Measurements from ENCODE around the gene ICAM2. TPM values are rescaled to one million over a fixed set of nuclear protein-coding genes. Genes with fewer than 3 reads are reported as not detected.

The ICAM2 gene
- total and polyA plus RNA-seq, 2 donors (not counting 1 experiment from before 2014, with no cell fraction given) = 48.7 to 149 TPM

- H2AFZ ChIP-seq (ENCODE audit: insufficient read depth, low read depth, low read length, poor library complexity, severe bottlenecking) = no peak overlapping the region
- H3K36me3 ChIP-seq (replicated peaks in 1 of 2; ENCODE audit: control extremely low read depth in 1 of 2, control insufficient read depth in 1 of 2, extremely low read depth in 1 of 2, insufficient read depth in 2 of 2, low read length in 1 of 2) = peaks cover 0 to 11% of the 10 kb centered on the region in 2 experiments
- no peak for DNase-seq
- no peak overlapping the region for H3K27ac Mint-ChIP-seq
- no peaks in the 10 kb centered on the region for H3K9me3 Mint-ChIP-seq (ENCODE audit: insufficient read depth)
- no peaks in the 10 kb centered on the region for H3K9me3 ChIP-seq (ENCODE audit: control extremely low read depth in 1 of 3, control insufficient read depth in 2 of 3, insufficient read depth in 1 of 3, low read length in 2 of 3)
- POLR2A ChIA-PET = no interaction called here
- H3K27ac ChIP-seq (ENCODE audit: low read length in 2 of 2) = no peak overlapping the region
- intact Hi-C loops (cut with micrococcal nuclease) = no loop called here
- H4K20me1 ChIP-seq (ENCODE audit: control insufficient read depth, insufficient read depth, low read length, poor library complexity, severe bottlenecking) = no peaks in the 10 kb centered on the region
- H3K4me1 Mint-ChIP-seq = no peaks in the 10 kb centered on the region
- no peak overlapping the region for H3K9ac ChIP-seq (ENCODE audit: low read length)
- H3K4me3 Mint-ChIP-seq = no peak overlapping the region
- 99% methylated on average over 12 of the region's 12 CpGs for WGBS (ENCODE audit: insufficient coverage)
- no peak for ATAC-seq (ENCODE audit: low read depth)
- no peaks in the 10 kb centered on the region for H3K27me3 ChIP-seq (replicated peaks in 1 of 4; ENCODE audit: control extremely low read depth in 1 of 4, control insufficient read depth in 3 of 4, insufficient read depth in 4 of 4, low read length in 3 of 4)
- no peaks in the 10 kb centered on the region for H3K27me3 Mint-ChIP-seq
- CTCF ChIA-PET = interaction anchor here (0.8 to 1.0 kb wide), 2 partner anchors 14 to 90 kb away, joined by 3 to 5 read pairs; no protein-coding TSS in a partner anchor
- H3K4me2 ChIP-seq (replicated peaks; ENCODE audit: low read depth, low read length, poor library complexity, severe bottlenecking) = no peak overlapping the region
- H3K4me1 ChIP-seq (ENCODE audit: control insufficient read depth in 2 of 2, insufficient read depth in 2 of 2, low read length in 2 of 2) = no peaks in the 10 kb centered on the region
- no peak overlapping the region for H3K4me3 ChIP-seq (ENCODE audit: control extremely low read depth in 1 of 5, extremely low read depth in 1 of 5, insufficient read depth in 1 of 5, low read depth in 2 of 5, low read length in 4 of 5)
- TF ChIP-seq, protein P1, sequence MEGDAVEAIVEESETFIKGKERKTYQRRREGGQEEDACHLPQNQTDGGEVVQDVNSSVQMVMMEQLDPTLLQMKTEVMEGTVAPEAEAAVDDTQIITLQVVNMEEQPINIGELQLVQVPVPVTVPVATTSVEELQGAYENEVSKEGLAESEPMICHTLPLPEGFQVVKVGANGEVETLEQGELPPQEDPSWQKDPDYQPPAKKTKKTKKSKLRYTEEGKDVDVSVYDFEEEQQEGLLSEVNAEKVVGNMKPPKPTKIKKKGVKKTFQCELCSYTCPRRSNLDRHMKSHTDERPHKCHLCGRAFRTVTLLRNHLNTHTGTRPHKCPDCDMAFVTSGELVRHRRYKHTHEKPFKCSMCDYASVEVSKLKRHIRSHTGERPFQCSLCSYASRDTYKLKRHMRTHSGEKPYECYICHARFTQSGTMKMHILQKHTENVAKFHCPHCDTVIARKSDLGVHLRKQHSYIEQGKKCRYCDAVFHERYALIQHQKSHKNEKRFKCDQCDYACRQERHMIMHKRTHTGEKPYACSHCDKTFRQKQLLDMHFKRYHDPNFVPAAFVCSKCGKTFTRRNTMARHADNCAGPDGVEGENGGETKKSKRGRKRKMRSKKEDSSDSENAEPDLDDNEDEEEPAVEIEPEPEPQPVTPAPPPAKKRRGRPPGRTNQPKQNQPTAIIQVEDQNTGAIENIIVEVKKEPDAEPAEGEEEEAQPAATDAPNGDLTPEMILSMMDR (IDR thresholded peaks at IDR 0.05) = no peak
- TF ChIP-seq EZH2 (IDR thresholded peaks at IDR 0.05; ENCODE audit: borderline replicate concordance, insufficient read depth, low read depth, low read length, poor library complexity, severe bottlenecking) = no peak
- H3K79me2 ChIP-seq (ENCODE audit: control insufficient read depth, insufficient read depth, low read length) = no peaks in the 10 kb centered on the region
Observed at GRCh38 chr17:64042700-64043485, 22.5 kb upstream of the ICAM2 start.

GRCh38 chr17:64041912-64042311 lies 21.5 kb upstream of the ICAM2 start:
- no peak overlapping the region for H3K27ac Mint-ChIP-seq
- POLR2A ChIA-PET = no interaction called here

More at GRCh38 chr17:64041912-64042311, 21.5 kb upstream of the ICAM2 start:
- no peak overlapping the region for H3K27ac ChIP-seq (ENCODE audit: low read length in 2 of 2)
- intact Hi-C loops (cut with micrococcal nuclease) = no loop called here
- no peak overlapping the region for H3K9ac ChIP-seq (ENCODE audit: low read length)
- Mint-ChIP-seq H3K4me1 (no peaks in the 10 kb centered on the region), H3K9me3 (ENCODE audit: insufficient read depth) (no peaks in the 10 kb centered on the region), H3K27me3 (no peaks in the 10 kb centered on the region), H3K4me3 (no peak overlapping the region)
- H3K4me2 ChIP-seq (replicated peaks; ENCODE audit: low read depth, low read length, poor library complexity, severe bottlenecking) = no peak overlapping the region
- no peak overlapping the region for H3K4me3 ChIP-seq (ENCODE audit: control extremely low read depth in 1 of 5, extremely low read depth in 1 of 5, insufficient read depth in 1 of 5, low read depth in 2 of 5, low read length in 4 of 5)
- no peaks in the 10 kb centered on the region for H3K9me3 ChIP-seq (ENCODE audit: control extremely low read depth in 1 of 3, control insufficient read depth in 2 of 3, insufficient read depth in 1 of 3, low read length in 2 of 3)
- no peak overlapping the region for H2AFZ ChIP-seq (ENCODE audit: insufficient read depth, low read depth, low read length, poor library complexity, severe bottlenecking)
- ATAC-seq (ENCODE audit: low read depth) (no peak), DNase-seq (no peak)
- no peaks in the 10 kb centered on the region for H3K27me3 ChIP-seq (replicated peaks in 1 of 4; ENCODE audit: control extremely low read depth in 1 of 4, control insufficient read depth in 3 of 4, insufficient read depth in 4 of 4, low read length in 3 of 4)
- 71% methylated on average over 10 of the region's 11 CpGs for WGBS (ENCODE audit: insufficient coverage)
- peaks cover 0 to 9% of the 10 kb centered on the region in 2 experiments for H3K36me3 ChIP-seq (replicated peaks in 1 of 2; ENCODE audit: control extremely low read depth in 1 of 2, control insufficient read depth in 1 of 2, extremely low read depth in 1 of 2, insufficient read depth in 2 of 2, low read length in 1 of 2)
- no peaks in the 10 kb centered on the region for H3K79me2 ChIP-seq (ENCODE audit: control insufficient read depth, insufficient read depth, low read length)
- no peaks in the 10 kb centered on the region for H3K4me1 ChIP-seq (ENCODE audit: control insufficient read depth in 2 of 2, insufficient read depth in 2 of 2, low read length in 2 of 2)
- no peaks in the 10 kb centered on the region for H4K20me1 ChIP-seq (ENCODE audit: control insufficient read depth, insufficient read depth, low read length, poor library complexity, severe bottlenecking)
- CTCF ChIA-PET = interaction anchor here (1.0 to 1.5 kb wide), 2 partner anchors 13 to 91 kb away, joined by 3 to 4 read pairs; no protein-coding TSS in a partner anchor
- TF ChIP-seq, protein P1 (IDR thresholded peaks at IDR 0.05) = no peak
- no peak for TF ChIP-seq EZH2 (IDR thresholded peaks at IDR 0.05; ENCODE audit: borderline replicate concordance, insufficient read depth, low read depth, low read length, poor library complexity, severe bottlenecking)
